ENCODE results near the gene PLCB3. TPM values are rescaled to one million over a fixed set of nuclear protein-coding genes. Genes with fewer than 3 reads are reported as not detected.

The PLCB3 gene
- total RNA-seq, 1 donor = 25.3 TPM

GRCh38 chr11:64267207-64267945 is 16.0 kb downstream of the PLCB3 start:
- Histone ChIP-seq H2AFZ (ENCODE audit: low read length) (no peak overlapping the region), H3K4me2 (ENCODE audit: insufficient read depth, low read length) (no peak overlapping the region), H3K9me3 (ENCODE audit: low read depth, low read length) (no peaks in the 10 kb centered on the region), H3K4me1 (ENCODE audit: insufficient read depth, low read length) (peaks cover 33% of the 10 kb centered on the region), H3K27me3 (ENCODE audit: insufficient read depth, low read length) (no peaks in the 10 kb centered on the region), H4K20me1 (ENCODE audit: insufficient read depth, low read length) (no peaks in the 10 kb centered on the region), H3K4me3 (ENCODE audit: insufficient read depth, low read length) (no peak overlapping the region), H3K79me2 (ENCODE audit: insufficient read depth, low read length) (no peaks in the 10 kb centered on the region), H3K36me3 (ENCODE audit: insufficient read depth, low read length) (peaks cover 36% of the 10 kb centered on the region), H3K27ac (ENCODE audit: low read depth, low read length) (no peak overlapping the region)
- TF ChIP-seq CTCF (IDR thresholded peaks at IDR 0.05; ENCODE audit: extremely low read depth, low read depth, low read length) = no peak
- peak; percentile 90 for DNase-seq (ENCODE audit: insufficient read length, low spot score, missing footprints)

- H3K27ac ChIP-seq (ENCODE audit: low read depth, low read length) = peak overlapping the region; percentile 94
- H3K79me2 ChIP-seq (ENCODE audit: insufficient read depth, low read length) = no peaks in the 10 kb centered on the region
- peak overlapping the region; percentile 74 for H3K4me3 ChIP-seq (ENCODE audit: insufficient read depth, low read length)
- H3K27me3 ChIP-seq (ENCODE audit: insufficient read depth, low read length) = no peaks in the 10 kb centered on the region
- no peaks in the 10 kb centered on the region for H3K9me3 ChIP-seq (ENCODE audit: low read depth, low read length)
- H3K4me2 ChIP-seq (ENCODE audit: insufficient read depth, low read length) = peak overlapping the region; percentile 96
- peak; percentile 90 for DNase-seq (ENCODE audit: insufficient read length, low spot score, missing footprints)
- peaks cover 27% of the 10 kb centered on the region for H3K4me1 ChIP-seq (ENCODE audit: insufficient read depth, low read length)
- no peak overlapping the region for H2AFZ ChIP-seq (ENCODE audit: low read length)
- no peaks in the 10 kb centered on the region for H4K20me1 ChIP-seq (ENCODE audit: insufficient read depth, low read length)
- no peak for TF ChIP-seq CTCF (IDR thresholded peaks at IDR 0.05; ENCODE audit: extremely low read depth, low read depth, low read length)
- peaks cover 28% of the 10 kb centered on the region for H3K36me3 ChIP-seq (ENCODE audit: insufficient read depth, low read length)
Measured at GRCh38 chr11:64268025-64268892, 16.9 kb downstream of the PLCB3 start.

- Histone ChIP-seq H3K79me2 (ENCODE audit: insufficient read depth, low read length) (no peaks in the 10 kb centered on the region), H3K4me3 (ENCODE audit: insufficient read depth, low read length) (peak overlapping the region; percentile 74), H3K27me3 (ENCODE audit: insufficient read depth, low read length) (no peaks in the 10 kb centered on the region), H3K9me3 (ENCODE audit: low read depth, low read length) (no peaks in the 10 kb centered on the region), H2AFZ (ENCODE audit: low read length) (peak overlapping the region; percentile 56), H3K36me3 (ENCODE audit: insufficient read depth, low read length) (peaks cover 23% of the 10 kb centered on the region), H3K4me1 (ENCODE audit: insufficient read depth, low read length) (peaks cover 27% of the 10 kb centered on the region), H3K4me2 (ENCODE audit: insufficient read depth, low read length) (peak overlapping the region; percentile 96), H3K27ac (ENCODE audit: low read depth, low read length) (peak overlapping the region; percentile 94), H4K20me1 (ENCODE audit: insufficient read depth, low read length) (no peaks in the 10 kb centered on the region)
- no peak for TF ChIP-seq CTCF (IDR thresholded peaks at IDR 0.05; ENCODE audit: extremely low read depth, low read depth, low read length)
- peak; percentile 90 for DNase-seq (ENCODE audit: insufficient read length, low spot score, missing footprints)
Measured at GRCh38 chr11:64268893-64269539, 17.7 kb downstream of the PLCB3 start.
